ENCODE data around the gene PPP4C.
"Not testable (repeated sequence)": the region's sequence is repeated elsewhere in the genome, so short reads cannot be mapped to it uniquely, and the experiment has no call there.

PPP4C gene

GRCh38 chr16:30113031-30113710, 37.4 kb downstream of the PPP4C start, which contains the start of gene GDPD3:
Gene GDPD3 (minus strand): TSS chr16:30113537. CDS start chr16:30113478, 59 bp downstream.
- no peak within 1 kb of the TSS for H3K4me3 ChIP-seq (ENCODE audit: severe bottlenecking)
- H3K9me3 ChIP-seq (ENCODE audit: severe bottlenecking): no peaks in the 10 kb centered on the region
- peak within 1 kb of the TSS; percentile 37 for H3K27ac ChIP-seq (ENCODE audit: poor library complexity, severe bottlenecking)
- peaks cover 9% of the 10 kb centered on the region for H3K4me1 ChIP-seq (ENCODE audit: insufficient read depth, poor library complexity, severe bottlenecking)
- no peak for DNase-seq (ENCODE audit: low spot score)
- TF ChIP-seq CTCF (IDR thresholded peaks at IDR 0.05; ENCODE audit: poor library complexity, severe bottlenecking): peak; percentile 43
- H3K36me3 ChIP-seq (ENCODE audit: low read depth): peaks cover 12% of the 10 kb centered on the region
- H3K27me3 ChIP-seq (ENCODE audit: insufficient read depth, poor library complexity, severe bottlenecking): no peaks in the 10 kb centered on the region
- peak; percentile 51 for ATAC-seq (ENCODE audit: low read depth)

- no peak for TF ChIP-seq CTCF (IDR thresholded peaks at IDR 0.05; ENCODE audit: poor library complexity, severe bottlenecking)
- Histone ChIP-seq H3K27me3 (ENCODE audit: insufficient read depth, poor library complexity, severe bottlenecking) (no peaks in the 10 kb centered on the region), H3K27ac (ENCODE audit: poor library complexity, severe bottlenecking) (peak overlapping the region; percentile 37), H3K9me3 (ENCODE audit: severe bottlenecking) (no peaks in the 10 kb centered on the region), H3K4me3 (ENCODE audit: severe bottlenecking) (no peak overlapping the region), H3K36me3 (ENCODE audit: low read depth) (peaks cover 12% of the 10 kb centered on the region), H3K4me1 (ENCODE audit: insufficient read depth, poor library complexity, severe bottlenecking) (peaks cover 9% of the 10 kb centered on the region)
- no peak for DNase-seq (ENCODE audit: low spot score)
- peak; percentile 55 for ATAC-seq (ENCODE audit: low read depth)
These were observed 38.0 kb downstream of the PPP4C start for GRCh38 chr16:30113711-30114333.

GRCh38 chr16:30114411-30114810, 38.6 kb downstream of the PPP4C start:
- Histone ChIP-seq H3K27me3 (ENCODE audit: insufficient read depth, poor library complexity, severe bottlenecking) (no peaks in the 10 kb centered on the region), H3K27ac (ENCODE audit: poor library complexity, severe bottlenecking) (peak overlapping the region; percentile 37), H3K4me3 (ENCODE audit: severe bottlenecking) (no peak overlapping the region), H3K9me3 (ENCODE audit: severe bottlenecking) (no peaks in the 10 kb centered on the region), H3K36me3 (ENCODE audit: low read depth) (peaks cover 14% of the 10 kb centered on the region), H3K4me1 (ENCODE audit: insufficient read depth, poor library complexity, severe bottlenecking) (peaks cover 9% of the 10 kb centered on the region)
- ATAC-seq (ENCODE audit: low read depth) (no peak), DNase-seq (ENCODE audit: low spot score) (no peak)
- no peak for TF ChIP-seq CTCF (IDR thresholded peaks at IDR 0.05; ENCODE audit: poor library complexity, severe bottlenecking)

- not testable (repeated sequence) for H3K4me3 ChIP-seq (ENCODE audit: severe bottlenecking); H3K4me1 ChIP-seq (ENCODE audit: insufficient read depth, poor library complexity, severe bottlenecking); H3K9me3 ChIP-seq (ENCODE audit: severe bottlenecking); DNase-seq (ENCODE audit: low spot score); ATAC-seq (ENCODE audit: low read depth); H3K27me3 ChIP-seq (ENCODE audit: insufficient read depth, poor library complexity, severe bottlenecking); H3K27ac ChIP-seq (ENCODE audit: poor library complexity, severe bottlenecking)
- H3K36me3 ChIP-seq (ENCODE audit: low read depth): peaks cover 16% of the 10 kb centered on the region
These were observed 39.0 kb downstream of the PPP4C start for GRCh38 chr16:30114833-30115232.

GRCh38 chr16:30115238-30115637, 39.4 kb downstream of the PPP4C start:
- H3K9me3 ChIP-seq (ENCODE audit: severe bottlenecking): no peaks in the 10 kb centered on the region

More at GRCh38 chr16:30115238-30115637, 39.4 kb downstream of the PPP4C start:
- Histone ChIP-seq H3K27ac (ENCODE audit: poor library complexity, severe bottlenecking) (no peak overlapping the region), H3K4me3 (ENCODE audit: severe bottlenecking) (no peak overlapping the region), H3K27me3 (ENCODE audit: insufficient read depth, poor library complexity, severe bottlenecking) (no peaks in the 10 kb centered on the region), H3K4me1 (ENCODE audit: insufficient read depth, poor library complexity, severe bottlenecking) (peaks cover 9% of the 10 kb centered on the region), H3K36me3 (ENCODE audit: low read depth) (peaks cover 15% of the 10 kb centered on the region)
- TF ChIP-seq CTCF (IDR thresholded peaks at IDR 0.05; ENCODE audit: poor library complexity, severe bottlenecking): no peak
- ATAC-seq (ENCODE audit: low read depth) (no peak), DNase-seq (ENCODE audit: low spot score) (no peak)

Measured in RWPE2 (cell line).